K562 (cell line): ENCODE data around the gene TFF2. TPM values are rescaled to one million over a fixed set of nuclear protein-coding genes. Genes with fewer than 3 reads are reported as not detected.

Experiments
- ATAC-seq: fragments of 200-7000 bp; cut with Tn5 transposase; 3 replicates; pipeline ENCODE4 v1.9.1; 2020; ENCODE audit warnings: moderate library complexity
- BruUV-seq: library from RNA; stranded (reverse); fragments of 400-500 nt; replicated peaks from 2 replicates; lab custom pipeline; 2021; lab: Mats Ljungman, UMichigan
- CTCF ChIA-PET: fragments of 300-600 bp; formaldehyde crosslinking; extraction: SDS; loops from one replicate; lab custom pipeline; 2021; ENCODE audit warnings: low intra/inter-chr PET ratio; lab: Yijun Ruan, JAX
- POLR2A ChIA-PET: fragments of 300-600, 350-650 bp; sonication (Branson Sonifier 250); formaldehyde crosslinking; extraction: SDS; loops from one replicate; lab custom pipeline; 2021; ENCODE audit warnings: antibody characterized with exemption, inconsistent platforms; lab: Yijun Ruan, JAX
- DNase-seq, 4 experiments: peaks; one replicate each; pipeline versions ENCODE4 v3.0.0 to v3.0.0-alpha.2; 2011 to 2018; ENCODE audit warnings: low spot score in 3 of 4, mixed read lengths in 3 of 4; ENCODE audit errors: extremely low read depth in 1 of 4
- FAIRE-seq: peaks from 2 replicates; lab custom pipeline; 2011; peaks lifted over from hg19 to GRCh38; lab: Jason Lieb, UNC
- H2AFZ ChIP-seq: 2 replicates; pipeline ENCODE4 v1.6.0; 2011; ENCODE audit warnings: low read depth, low read length, control low read depth, inconsistent platforms
- H3K27ac ChIP-seq: fragments of 200-600 bp; 3 replicates; pipeline ENCODE4 v1.8.0; 2011; ENCODE audit warnings: low read depth, mild to moderate bottlenecking, control low read depth, inconsistent platforms, low read length, moderate library complexity, mixed read lengths; ENCODE audit errors: extremely low read depth
- H3K27me3 ChIP-seq, 2 experiments: fragments of 300-600 bp in 1 of 2; 2 replicates in 1 of 2; 3 replicates in 1 of 2; pipeline versions ENCODE4 v1.6.0 to v1.8.0; 2011; ENCODE audit warnings: inconsistent platforms in 2 of 2, low read length in 2 of 2, mild to moderate bottlenecking in 1 of 2, mixed read lengths in 1 of 2, moderate library complexity in 1 of 2; ENCODE audit not compliant: control insufficient read depth in 2 of 2, insufficient read depth in 2 of 2
- H3K36me3 ChIP-seq: fragments of 300-600 bp; 3 replicates; pipeline ENCODE4 v1.8.0; 2011; ENCODE audit warnings: mild to moderate bottlenecking, low read length, inconsistent platforms; ENCODE audit not compliant: control insufficient read depth, insufficient read depth
- H3K4me1 ChIP-seq, 2 experiments: fragments of 200-600 bp in 1 of 2; replicated peaks in 1 of 2; 2 replicates in 1 of 2; 3 replicates in 1 of 2; pipeline versions ENCODE4 v1.5.1 to v1.8.0; 2011; ENCODE audit warnings: inconsistent platforms in 2 of 2, low read length in 2 of 2, mild to moderate bottlenecking in 1 of 2, mixed read lengths in 1 of 2, moderate library complexity in 1 of 2; ENCODE audit not compliant: control insufficient read depth in 2 of 2, insufficient read depth in 2 of 2
- H3K4me2 ChIP-seq: 2 replicates; pipeline ENCODE4 v1.6.1; 2011; ENCODE audit warnings: low read length, control low read depth, inconsistent platforms, mixed read lengths; ENCODE audit not compliant: insufficient read depth
- H3K4me3 ChIP-seq: fragments of 200-600 bp; sonication (generic), shearing (Covaris generic); 2 replicates; pipeline ENCODE4 v1.5.1; 2016; ENCODE audit warnings: control low read depth, inconsistent platforms
- H3K79me2 ChIP-seq: fragments of 200-600 bp; 3 replicates; pipeline ENCODE4 v1.8.0; 2011; ENCODE audit warnings: low read length, inconsistent platforms; ENCODE audit not compliant: control insufficient read depth, insufficient read depth
- H3K9ac ChIP-seq, 2 experiments: 2 replicates each; pipeline versions ENCODE4 v1.6.0 to v1.6.1; 2011; ENCODE audit warnings: low read depth in 2 of 2, low read length in 2 of 2, control low read depth in 1 of 2, inconsistent platforms in 1 of 2, mild to moderate bottlenecking in 1 of 2, mixed read lengths in 1 of 2; ENCODE audit not compliant: insufficient read depth in 1 of 2
- H3K9me1 ChIP-seq: one replicate; pipeline ENCODE4 v1.6.0; 2011; ENCODE audit warnings: inconsistent platforms, mild to moderate bottlenecking, low read length, moderate library complexity; ENCODE audit not compliant: control insufficient read depth, insufficient read depth
- H3K9me3 ChIP-seq: replicated peaks from 2 replicates; pipeline ENCODE4 v1.5.1; 2011; ENCODE audit warnings: low read depth, low read length, inconsistent platforms; ENCODE audit not compliant: control insufficient read depth, insufficient read depth
- H4K20me1 ChIP-seq: replicated peaks from 2 replicates; pipeline ENCODE4 v1.6.1; 2011; ENCODE audit warnings: low read length, inconsistent platforms, mixed read lengths; ENCODE audit not compliant: control insufficient read depth, insufficient read depth
- CBX1 ChIP-seq: sonication (generic); IDR thresholded peaks from 2 replicates; pipeline ENCODE4 v1.6.1; 2016; ENCODE audit warnings: antibody characterized with exemption, low read depth, mild to moderate bottlenecking
- FUS ChIP-seq: fragments of 200-400 bp; formaldehyde crosslinking; optimal IDR thresholded peaks from 2 replicates; pipeline ENCODE3; 2017; ENCODE audit warnings: low read depth, low read length
- HDAC6 ChIP-seq: IDR thresholded peaks from 2 replicates; pipeline ENCODE4 v1.6.1; 2012; ENCODE audit warnings: low read depth, mild to moderate bottlenecking, control low read depth, inconsistent platforms, low read length, moderate library complexity
- KDM2B ChIP-seq: fragments of 250-450 bp; sonication (Bioruptor Pico); IDR thresholded peaks from 2 replicates; pipeline ENCODE4 v1.8.0; 2021; ENCODE audit warnings: mild to moderate bottlenecking, moderate library complexity
- NR2F6 ChIP-seq: fragments of 450-650 bp; formaldehyde crosslinking; IDR thresholded peaks from 2 replicates; pipeline ENCODE4 v1.4.0; 2020; ENCODE audit warnings: mild to moderate bottlenecking
- PCBP2 ChIP-seq: fragments of 200-400 bp; formaldehyde crosslinking; IDR thresholded peaks from 2 replicates; pipeline ENCODE4 v1.6.1; 2018; ENCODE audit warnings: low read length, low read depth, mild to moderate bottlenecking, moderate library complexity; ENCODE audit not compliant: poor library complexity, severe bottlenecking
- PRPF4 ChIP-seq: fragments of 200-400 bp; formaldehyde crosslinking; IDR thresholded peaks from one replicate; pipeline ENCODE4 v1.6.1; 2017; ENCODE audit warnings: low read length, low read depth, mild to moderate bottlenecking; ENCODE audit not compliant: insufficient read depth, poor library complexity, severe bottlenecking
- PTRF ChIP-seq: fragments of 450-650 bp; IDR thresholded peaks from 2 replicates; pipeline ENCODE4 v1.6.1; 2016; ENCODE audit warnings: mild to moderate bottlenecking, missing genetic modification characterization, missing compliant biosample characterization
- RAD21 ChIP-seq, 2 experiments: fragments of 250-450 bp in 1 of 2; fragments of 450-650 bp in 1 of 2; sonication (Bioruptor Pico) in 1 of 2; formaldehyde crosslinking in 1 of 2; IDR thresholded peaks in 1 of 2; conservative IDR thresholded peaks in 1 of 2; 2 replicates each; pipeline versions ENCODE4 v1.4.0 to v1.8.0; 2020 to 2022; ENCODE audit warnings: mild to moderate bottlenecking in 2 of 2, moderate library complexity in 1 of 2
- STAT5A ChIP-seq: IDR thresholded peaks from 2 replicates; pipeline ENCODE4 v1.6.1; 2012; ENCODE audit warnings: low read length, inconsistent platforms, borderline replicate concordance
- TAF1 ChIP-seq: IDR thresholded peaks from 2 replicates; pipeline ENCODE4 v1.6.1; 2011; ENCODE audit warnings: mild to moderate bottlenecking, low read length, moderate library complexity; ENCODE audit not compliant: insufficient read depth, control insufficient read depth, severe bottlenecking; ENCODE audit errors: extremely low read depth
- WHSC1 ChIP-seq: IDR thresholded peaks from one replicate; pipeline ENCODE4 v1.6.1; 2012; ENCODE audit warnings: low read length, control low read depth, inconsistent platforms
- ZEB2 ChIP-seq: fragments of 450-650 bp; IDR thresholded peaks from 2 replicates; pipeline ENCODE4 v1.6.1; 2016
- WGBS: fragments of 100-300 bp; shearing (Covaris generic); methylation state at CpG from one replicate; pipeline ENCODE4 v1.1.6; 2016; ENCODE audit warnings: low coverage, mixed read lengths; ENCODE audit not compliant: insufficient coverage; ENCODE audit errors: missing lambda C conversion rate; 5-methylcytosine and 5-hydroxymethylcytosine counted together
- in situ Hi-C: fragments of 300-500 bp; cut with MboI; formaldehyde crosslinking; loops from 4 replicates; pipeline ENCODE4 v1.15.0; 2018; ENCODE audit warnings: inconsistent platforms, mixed read lengths
- intact Hi-C: fragments of 100-400 bp; cut with micrococcal nuclease; formaldehyde crosslinking; loops from 2 replicates; pipeline ENCODE4 v1.14.2; 2022
- polyA plus RNA-seq, 8 experiments: library from polyadenylated mRNA; depleted of rRNA in 4 of 8; stranded (reverse) in 5 of 8; unstranded in 3 of 8; fragments of >200 nt; fragmentation: Nextera tagmentation in 2 of 8; fragmentation: Illumina TruSeq in 1 of 8; extraction: Ambion mirVana in 2 of 8; extraction: Trizol in 1 of 8; gene quantifications; 2 replicates each; pipeline versions ENCODE4 v1.2.1 to v1.2.3, GENCODE V29; 2011 to 2014; ENCODE audit warnings: inconsistent platforms in 1 of 8, missing spikeins in 1 of 8
- total RNA-seq, 7 experiments: library from RNA; depleted of rRNA in 6 of 7; stranded (reverse); fragments of >200 nt in 6 of 7; fragmentation: Illumina TruSeq in 2 of 7; extraction: Trizol in 2 of 7; gene quantifications; 2 replicates each; pipeline versions ENCODE4 v1.2.1 to v1.2.3, GENCODE V29; 2011 to 2021; ENCODE audit warnings: low replicate concordance in 1 of 7
- TF ChIP-seq, protein P1 (sequence below): fragments of 250-450 bp; sonication (Bioruptor Pico); IDR thresholded peaks from 2 replicates; pipeline ENCODE4 v1.9.0; 2021; ENCODE audit warnings: mild to moderate bottlenecking, inconsistent platforms
- TF ChIP-seq, protein P2 (sequence below): fragments of 450-650 bp; IDR thresholded peaks from 2 replicates; pipeline ENCODE4 v1.6.1; 2017; ENCODE audit warnings: antibody characterized with exemption, mild to moderate bottlenecking

TFF2 gene
- total and polyA plus RNA-seq, 9 of the 15 experiments (the other 6 are each of a cell fraction or from before 2014, with no cell fraction given) = not detected

DNA sequence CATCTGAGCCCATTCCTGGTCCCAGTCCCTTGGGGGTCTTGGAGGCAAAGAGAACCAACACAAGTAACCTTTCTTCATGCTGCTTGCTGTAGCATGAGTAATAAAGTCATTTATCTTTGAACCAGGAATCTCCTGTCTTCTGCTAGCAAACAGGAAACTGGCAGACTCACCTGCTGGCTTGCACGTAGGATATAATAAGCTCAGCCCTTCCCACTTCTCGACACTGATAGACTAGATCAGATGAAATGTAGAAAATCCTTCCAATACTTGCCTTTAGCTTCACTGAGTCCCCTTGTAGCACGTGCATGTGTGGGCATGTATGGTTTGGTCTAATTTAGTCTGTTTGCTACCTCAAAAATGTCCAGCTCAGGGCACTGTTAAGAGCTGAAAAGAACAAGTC lies 6.5 kb upstream of the TFF2 start:
- ChIA-PET POLR2A (no interaction called here), CTCF (no interaction called here)
- no TSS peak for BruUV-seq
- no peak overlapping the region for H3K27ac ChIP-seq
- H3K9ac ChIP-seq = no peak overlapping the region
- peaks cover 19 to 62% of the 10 kb centered on the region in 2 experiments for H3K27me3 ChIP-seq
- H3K9me3 ChIP-seq = 0 out of 2 replicates have a peak, but pooled peaks cover 2% of the 10 kb centered on the region
- H3K4me2 ChIP-seq = no peak overlapping the region
- H3K36me3 ChIP-seq = no peaks in the 10 kb centered on the region
- intact Hi-C loops = no loop called here
- in situ Hi-C loops = no loop called here
- FAIRE-seq = no peak
- ATAC-seq = no peak
- no peak overlapping the region for H2AFZ ChIP-seq
- no peak for TF ChIP-seq RAD21 (CRISPR knock-in tag; conservative IDR thresholded peaks at IDR 0.05 in 1 of 2, IDR thresholded peaks at IDR 0.05 in 1 of 2)
- TF ChIP-seq CBX1 = no peak
- no peak for TF ChIP-seq KDM2B (CRISPR knock-in tag)
- TF ChIP-seq PTRF (tag) = no peak
- no peak for TF ChIP-seq TAF1
- no peak for TF ChIP-seq NR2F6
- TF ChIP-seq STAT5A = no peak
- no peak for TF ChIP-seq HDAC6
- TF ChIP-seq, protein P1, sequence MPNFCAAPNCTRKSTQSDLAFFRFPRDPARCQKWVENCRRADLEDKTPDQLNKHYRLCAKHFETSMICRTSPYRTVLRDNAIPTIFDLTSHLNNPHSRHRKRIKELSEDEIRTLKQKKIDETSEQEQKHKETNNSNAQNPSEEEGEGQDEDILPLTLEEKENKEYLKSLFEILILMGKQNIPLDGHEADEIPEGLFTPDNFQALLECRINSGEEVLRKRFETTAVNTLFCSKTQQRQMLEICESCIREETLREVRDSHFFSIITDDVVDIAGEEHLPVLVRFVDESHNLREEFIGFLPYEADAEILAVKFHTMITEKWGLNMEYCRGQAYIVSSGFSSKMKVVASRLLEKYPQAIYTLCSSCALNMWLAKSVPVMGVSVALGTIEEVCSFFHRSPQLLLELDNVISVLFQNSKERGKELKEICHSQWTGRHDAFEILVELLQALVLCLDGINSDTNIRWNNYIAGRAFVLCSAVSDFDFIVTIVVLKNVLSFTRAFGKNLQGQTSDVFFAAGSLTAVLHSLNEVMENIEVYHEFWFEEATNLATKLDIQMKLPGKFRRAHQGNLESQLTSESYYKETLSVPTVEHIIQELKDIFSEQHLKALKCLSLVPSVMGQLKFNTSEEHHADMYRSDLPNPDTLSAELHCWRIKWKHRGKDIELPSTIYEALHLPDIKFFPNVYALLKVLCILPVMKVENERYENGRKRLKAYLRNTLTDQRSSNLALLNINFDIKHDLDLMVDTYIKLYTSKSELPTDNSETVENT (CRISPR knock-in tag) = no peak
- TF ChIP-seq FUS = no peak
- no peak for TF ChIP-seq PCBP2
- TF ChIP-seq WHSC1 = no peak
- no peak for TF ChIP-seq ZEB2
- TF ChIP-seq, protein P2, sequence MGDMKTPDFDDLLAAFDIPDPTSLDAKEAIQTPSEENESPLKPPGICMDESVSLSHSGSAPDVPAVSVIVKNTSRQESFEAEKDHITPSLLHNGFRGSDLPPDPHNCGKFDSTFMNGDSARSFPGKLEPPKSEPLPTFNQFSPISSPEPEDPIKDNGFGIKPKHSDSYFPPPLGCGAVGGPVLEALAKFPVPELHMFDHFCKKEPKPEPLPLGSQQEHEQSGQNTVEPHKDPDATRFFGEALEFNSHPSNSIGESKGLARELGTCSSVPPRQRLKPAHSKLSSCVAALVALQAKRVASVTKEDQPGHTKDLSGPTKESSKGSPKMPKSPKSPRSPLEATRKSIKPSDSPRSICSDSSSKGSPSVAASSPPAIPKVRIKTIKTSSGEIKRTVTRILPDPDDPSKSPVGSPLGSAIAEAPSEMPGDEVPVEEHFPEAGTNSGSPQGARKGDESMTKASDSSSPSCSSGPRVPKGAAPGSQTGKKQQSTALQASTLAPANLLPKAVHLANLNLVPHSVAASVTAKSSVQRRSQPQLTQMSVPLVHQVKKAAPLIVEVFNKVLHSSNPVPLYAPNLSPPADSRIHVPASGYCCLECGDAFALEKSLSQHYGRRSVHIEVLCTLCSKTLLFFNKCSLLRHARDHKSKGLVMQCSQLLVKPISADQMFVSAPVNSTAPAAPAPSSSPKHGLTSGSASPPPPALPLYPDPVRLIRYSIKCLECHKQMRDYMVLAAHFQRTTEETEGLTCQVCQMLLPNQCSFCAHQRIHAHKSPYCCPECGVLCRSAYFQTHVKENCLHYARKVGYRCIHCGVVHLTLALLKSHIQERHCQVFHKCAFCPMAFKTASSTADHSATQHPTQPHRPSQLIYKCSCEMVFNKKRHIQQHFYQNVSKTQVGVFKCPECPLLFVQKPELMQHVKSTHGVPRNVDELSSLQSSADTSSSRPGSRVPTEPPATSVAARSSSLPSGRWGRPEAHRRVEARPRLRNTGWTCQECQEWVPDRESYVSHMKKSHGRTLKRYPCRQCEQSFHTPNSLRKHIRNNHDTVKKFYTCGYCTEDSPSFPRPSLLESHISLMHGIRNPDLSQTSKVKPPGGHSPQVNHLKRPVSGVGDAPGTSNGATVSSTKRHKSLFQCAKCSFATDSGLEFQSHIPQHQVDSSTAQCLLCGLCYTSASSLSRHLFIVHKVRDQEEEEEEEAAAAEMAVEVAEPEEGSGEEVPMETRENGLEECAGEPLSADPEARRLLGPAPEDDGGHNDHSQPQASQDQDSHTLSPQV = no peak
- no peak for TF ChIP-seq PRPF4
- TF ChIP-seq, all 486 proteins: peak for 0
- H4K20me1 ChIP-seq = no peaks in the 10 kb centered on the region; the same call in 1 of the 2 replicates
- H3K9me1 ChIP-seq = no peaks in the 10 kb centered on the region
- no peaks in the 10 kb centered on the region; a peak in 1 of 5 replicates for H3K4me1 ChIP-seq
- no peak for DNase-seq
- no peak overlapping the region for H3K4me3 ChIP-seq
- 5% methylated on average over 3 of the region's 3 CpGs for WGBS
- H3K79me2 ChIP-seq = no peaks in the 10 kb centered on the region
